ENCODE data around the gene LPCAT3.
"Not testable (repeated sequence)": the region's sequence is repeated elsewhere in the genome, so short reads cannot be mapped to it uniquely, and the experiment has no call there.

Gene LPCAT3

DNA sequence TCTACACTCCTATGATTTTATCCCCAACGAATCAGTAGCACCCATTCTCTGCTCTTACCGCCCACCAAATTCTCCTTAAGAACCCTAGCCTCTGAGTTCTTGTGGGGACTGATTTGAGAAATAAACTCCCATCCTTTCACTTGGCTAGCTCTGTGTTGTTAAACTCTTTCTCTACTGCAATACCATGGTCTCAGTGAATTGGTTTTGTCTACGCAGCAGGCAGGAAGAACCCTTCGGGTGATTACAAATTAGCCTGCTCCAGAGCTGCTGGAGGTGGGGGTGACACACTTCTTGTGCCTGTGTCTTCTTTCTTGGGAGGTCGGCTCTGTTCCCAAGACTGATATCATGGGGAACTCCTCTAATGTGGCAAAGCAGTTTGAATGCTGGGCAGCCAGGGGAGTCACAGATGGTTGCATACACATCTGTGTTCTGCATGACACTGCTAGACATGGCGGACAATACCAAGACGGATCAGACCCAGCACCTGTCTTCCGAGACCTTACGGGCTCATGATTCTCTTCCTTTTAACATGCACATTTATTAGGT lies 40.6 kb upstream of the LPCAT3 start:
- Histone ChIP-seq H3K36me3 (ENCODE audit: control insufficient read depth, insufficient read depth, low read length) (no peaks in the 10 kb centered on the region), H3K27me3 (replicated peaks; ENCODE audit: control insufficient read depth, insufficient read depth, low read length, poor library complexity, severe bottlenecking) (no peaks in the 10 kb centered on the region), H3K4me1 (ENCODE audit: control insufficient read depth, insufficient read depth, low read length, poor library complexity, severe bottlenecking) (no peaks in the 10 kb centered on the region), H3K4me3 (ENCODE audit: insufficient read depth, low read depth, low read length, poor library complexity, severe bottlenecking) (no peak overlapping the region), H3K27ac (ENCODE audit: insufficient read depth, low read length, poor library complexity, severe bottlenecking) (no peak overlapping the region), H3K9me3 (ENCODE audit: control insufficient read depth, low read length) (no peaks in the 10 kb centered on the region)
- no peak for DNase-seq

DNA sequence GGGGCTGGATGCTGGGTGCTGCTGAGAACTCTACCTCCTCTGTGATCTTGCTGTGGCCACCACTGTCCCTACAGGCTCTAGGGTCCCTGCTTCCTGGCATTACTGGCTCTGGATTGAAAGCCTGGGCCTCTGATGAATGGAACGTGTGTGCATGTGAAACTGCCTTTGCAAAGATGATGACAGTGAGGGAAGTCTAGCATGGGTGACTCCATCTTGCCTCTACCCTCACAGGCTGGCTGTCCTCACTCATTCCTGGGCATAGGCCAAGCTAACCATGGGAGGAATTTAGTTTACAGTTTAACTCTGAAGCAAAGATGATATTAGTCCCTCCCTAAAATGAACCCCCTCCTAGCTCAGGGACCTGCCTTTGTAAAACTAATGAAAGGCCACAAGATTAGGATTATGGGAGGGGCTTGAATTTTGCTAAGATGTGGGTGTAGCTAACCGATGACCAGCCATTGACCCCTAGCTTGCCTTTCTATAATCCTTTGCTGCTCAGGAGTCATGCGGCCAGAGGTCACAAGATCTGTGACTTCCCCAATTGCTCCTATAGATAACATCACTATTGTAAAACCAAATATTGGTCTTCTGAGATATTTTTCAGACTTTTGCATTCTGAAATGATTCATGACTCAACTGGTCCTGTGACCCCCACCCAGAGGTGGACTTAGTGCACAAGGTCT lies 40.0 kb upstream of the LPCAT3 start:
- H3K4me1 ChIP-seq (ENCODE audit: control insufficient read depth, insufficient read depth, low read length, poor library complexity, severe bottlenecking) = no peaks in the 10 kb centered on the region
- H3K36me3 ChIP-seq (ENCODE audit: control insufficient read depth, insufficient read depth, low read length) = no peaks in the 10 kb centered on the region
- no peaks in the 10 kb centered on the region for H3K27me3 ChIP-seq (replicated peaks; ENCODE audit: control insufficient read depth, insufficient read depth, low read length, poor library complexity, severe bottlenecking)
- H3K4me3 ChIP-seq (ENCODE audit: insufficient read depth, low read depth, low read length, poor library complexity, severe bottlenecking) = no peak overlapping the region
- DNase-seq = no peak
- H3K9me3 ChIP-seq (ENCODE audit: control insufficient read depth, low read length) = no peaks in the 10 kb centered on the region
- H3K27ac ChIP-seq (ENCODE audit: insufficient read depth, low read length, poor library complexity, severe bottlenecking) = no peak overlapping the region

DNA sequence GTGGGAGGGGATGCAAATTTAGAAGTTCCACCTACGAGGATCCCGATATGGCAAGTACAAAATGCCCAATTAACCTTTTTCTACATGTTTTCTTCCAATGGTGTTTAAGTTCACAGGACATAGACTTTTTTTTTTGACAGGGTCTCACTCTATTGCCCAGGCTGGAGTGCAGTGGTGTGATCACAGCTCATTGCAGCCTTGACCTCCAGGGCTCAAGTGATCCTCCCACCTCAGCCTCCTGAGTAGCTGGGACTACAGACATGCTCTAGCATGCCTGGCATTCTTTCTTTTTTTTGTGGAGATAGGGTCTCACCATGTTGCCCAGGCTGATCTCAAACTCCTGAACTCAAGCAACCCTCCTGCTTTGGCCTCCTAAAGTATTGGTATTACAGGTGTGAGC lies 37.5 kb upstream of the LPCAT3 start:
- H3K36me3 ChIP-seq (ENCODE audit: control insufficient read depth, insufficient read depth, low read length); H3K27ac ChIP-seq (ENCODE audit: insufficient read depth, low read length, poor library complexity, severe bottlenecking); H3K4me3 ChIP-seq (ENCODE audit: insufficient read depth, low read depth, low read length, poor library complexity, severe bottlenecking); H3K27me3 ChIP-seq (replicated peaks; ENCODE audit: control insufficient read depth, insufficient read depth, low read length, poor library complexity, severe bottlenecking); H3K9me3 ChIP-seq (ENCODE audit: control insufficient read depth, low read length); H3K4me1 ChIP-seq (ENCODE audit: control insufficient read depth, insufficient read depth, low read length, poor library complexity, severe bottlenecking); DNase-seq: not testable (repeated sequence)

DNA sequence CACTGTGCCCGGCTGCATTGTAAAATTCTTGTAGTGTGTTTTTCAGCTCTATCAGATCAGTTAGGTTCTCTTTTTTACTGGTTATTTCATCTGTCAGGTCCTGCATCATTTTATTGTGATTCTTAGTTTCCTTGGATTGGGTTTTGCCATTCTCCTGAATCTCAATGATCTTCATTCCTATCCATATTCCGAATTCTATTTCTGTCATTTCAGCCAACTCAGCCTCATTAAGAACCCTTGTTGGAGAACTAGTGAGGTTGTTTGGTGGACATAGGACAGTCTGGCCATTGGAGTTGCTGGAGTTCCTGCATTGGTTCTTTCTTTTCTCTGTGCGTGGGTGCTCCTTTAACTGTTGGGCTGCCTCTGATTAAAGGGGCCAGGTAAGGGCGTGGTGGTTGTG lies 36.6 kb upstream of the LPCAT3 start:
- no peak for DNase-seq
- Histone ChIP-seq H3K9me3 (ENCODE audit: control insufficient read depth, low read length) (no peaks in the 10 kb centered on the region), H3K4me1 (ENCODE audit: control insufficient read depth, insufficient read depth, low read length, poor library complexity, severe bottlenecking) (no peaks in the 10 kb centered on the region), H3K27me3 (replicated peaks; ENCODE audit: control insufficient read depth, insufficient read depth, low read length, poor library complexity, severe bottlenecking) (no peaks in the 10 kb centered on the region), H3K27ac (ENCODE audit: insufficient read depth, low read length, poor library complexity, severe bottlenecking) (no peak overlapping the region), H3K4me3 (ENCODE audit: insufficient read depth, low read depth, low read length, poor library complexity, severe bottlenecking) (no peak overlapping the region), H3K36me3 (ENCODE audit: control insufficient read depth, insufficient read depth, low read length) (no peaks in the 10 kb centered on the region)

DNA sequence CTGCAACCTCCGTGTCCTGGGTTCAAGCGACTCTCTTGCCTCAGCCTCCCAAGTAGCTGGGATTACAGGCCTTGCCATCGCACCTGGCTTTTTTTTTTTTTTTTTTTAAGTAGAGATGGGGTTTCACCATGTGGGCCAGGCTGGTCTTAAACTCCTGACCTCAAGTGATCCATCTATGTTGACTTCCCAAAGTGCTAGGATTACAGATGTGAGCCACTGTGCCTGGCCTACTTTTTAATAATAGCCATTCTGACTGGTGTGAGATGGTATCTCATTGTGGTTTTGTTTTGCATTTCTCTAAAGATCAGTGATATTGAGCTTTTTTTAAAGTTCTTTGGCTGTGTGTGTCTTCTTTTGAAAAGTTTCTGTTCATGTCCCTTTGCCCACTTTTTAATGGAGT lies 31.7 kb upstream of the LPCAT3 start:
- H3K27ac ChIP-seq (ENCODE audit: insufficient read depth, low read length, poor library complexity, severe bottlenecking) = not testable (repeated sequence)

DNA sequence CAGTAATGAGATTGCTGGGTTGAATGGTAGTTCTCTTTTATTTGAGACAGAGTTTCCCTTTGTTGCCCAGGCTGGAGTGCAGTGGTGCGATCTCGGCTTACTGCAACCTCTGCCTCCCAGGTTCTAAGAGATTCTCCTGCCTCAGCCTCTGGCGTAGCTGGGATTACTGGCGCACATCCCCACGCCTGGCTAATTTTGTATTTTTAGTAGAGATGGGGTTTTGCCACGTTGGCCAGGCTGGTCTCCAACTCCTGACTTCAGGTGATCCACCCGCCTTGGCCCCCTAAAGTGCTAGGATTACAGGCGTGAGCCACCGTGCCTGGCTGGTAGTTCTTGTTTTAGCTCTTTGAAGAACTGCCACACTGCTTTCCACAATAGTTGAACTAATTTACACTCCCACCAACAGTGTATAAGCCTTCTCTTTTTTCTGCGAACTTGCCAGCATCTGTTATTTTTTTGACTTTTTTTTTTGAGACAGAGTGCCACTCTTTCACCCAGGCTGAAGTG lies 31.2 kb upstream of the LPCAT3 start:
- not testable (repeated sequence) for H3K4me3 ChIP-seq (ENCODE audit: insufficient read depth, low read depth, low read length, poor library complexity, severe bottlenecking); H3K27ac ChIP-seq (ENCODE audit: insufficient read depth, low read length, poor library complexity, severe bottlenecking); H3K9me3 ChIP-seq (ENCODE audit: control insufficient read depth, low read length); DNase-seq; H3K27me3 ChIP-seq (replicated peaks; ENCODE audit: control insufficient read depth, insufficient read depth, low read length, poor library complexity, severe bottlenecking); H3K4me1 ChIP-seq (ENCODE audit: control insufficient read depth, insufficient read depth, low read length, poor library complexity, severe bottlenecking); H3K36me3 ChIP-seq (ENCODE audit: control insufficient read depth, insufficient read depth, low read length)

More for the DNA sequence above, 31.7 kb upstream of the LPCAT3 start:
- not testable (repeated sequence) for DNase-seq; H3K4me3 ChIP-seq (ENCODE audit: insufficient read depth, low read depth, low read length, poor library complexity, severe bottlenecking); H3K4me1 ChIP-seq (ENCODE audit: control insufficient read depth, insufficient read depth, low read length, poor library complexity, severe bottlenecking); H3K9me3 ChIP-seq (ENCODE audit: control insufficient read depth, low read length); H3K27me3 ChIP-seq (replicated peaks; ENCODE audit: control insufficient read depth, insufficient read depth, low read length, poor library complexity, severe bottlenecking); H3K36me3 ChIP-seq (ENCODE audit: control insufficient read depth, insufficient read depth, low read length)

DNA sequence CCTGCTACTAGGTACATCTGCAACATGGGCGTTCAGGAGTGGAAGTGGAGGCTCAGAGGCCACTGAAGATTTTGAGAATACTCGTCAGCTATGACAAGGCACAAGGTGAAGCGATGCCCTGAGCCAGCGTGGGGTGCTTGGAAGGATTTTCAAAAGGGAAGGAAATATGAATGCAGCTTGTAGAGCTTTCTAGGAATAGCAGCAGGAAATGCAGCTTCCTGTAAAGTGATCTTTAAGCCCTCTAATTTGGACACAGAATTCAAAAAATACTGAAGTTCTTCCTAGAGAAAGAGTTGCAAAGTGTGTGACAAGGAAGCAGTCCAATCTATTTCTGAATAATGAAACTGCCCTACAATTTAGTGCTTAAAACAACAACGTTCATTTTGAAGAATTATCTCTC lies 29.0 kb upstream of the LPCAT3 start:
- DNase-seq = no peak
- no peaks in the 10 kb centered on the region for H3K4me1 ChIP-seq (ENCODE audit: control insufficient read depth, insufficient read depth, low read length, poor library complexity, severe bottlenecking)
- no peaks in the 10 kb centered on the region for H3K27me3 ChIP-seq (replicated peaks; ENCODE audit: control insufficient read depth, insufficient read depth, low read length, poor library complexity, severe bottlenecking)
- H3K27ac ChIP-seq (ENCODE audit: insufficient read depth, low read length, poor library complexity, severe bottlenecking) = no peak overlapping the region
- no peak overlapping the region for H3K4me3 ChIP-seq (ENCODE audit: insufficient read depth, low read depth, low read length, poor library complexity, severe bottlenecking)
- no peaks in the 10 kb centered on the region for H3K9me3 ChIP-seq (ENCODE audit: control insufficient read depth, low read length)
- H3K36me3 ChIP-seq (ENCODE audit: control insufficient read depth, insufficient read depth, low read length) = no peaks in the 10 kb centered on the region

DNA sequence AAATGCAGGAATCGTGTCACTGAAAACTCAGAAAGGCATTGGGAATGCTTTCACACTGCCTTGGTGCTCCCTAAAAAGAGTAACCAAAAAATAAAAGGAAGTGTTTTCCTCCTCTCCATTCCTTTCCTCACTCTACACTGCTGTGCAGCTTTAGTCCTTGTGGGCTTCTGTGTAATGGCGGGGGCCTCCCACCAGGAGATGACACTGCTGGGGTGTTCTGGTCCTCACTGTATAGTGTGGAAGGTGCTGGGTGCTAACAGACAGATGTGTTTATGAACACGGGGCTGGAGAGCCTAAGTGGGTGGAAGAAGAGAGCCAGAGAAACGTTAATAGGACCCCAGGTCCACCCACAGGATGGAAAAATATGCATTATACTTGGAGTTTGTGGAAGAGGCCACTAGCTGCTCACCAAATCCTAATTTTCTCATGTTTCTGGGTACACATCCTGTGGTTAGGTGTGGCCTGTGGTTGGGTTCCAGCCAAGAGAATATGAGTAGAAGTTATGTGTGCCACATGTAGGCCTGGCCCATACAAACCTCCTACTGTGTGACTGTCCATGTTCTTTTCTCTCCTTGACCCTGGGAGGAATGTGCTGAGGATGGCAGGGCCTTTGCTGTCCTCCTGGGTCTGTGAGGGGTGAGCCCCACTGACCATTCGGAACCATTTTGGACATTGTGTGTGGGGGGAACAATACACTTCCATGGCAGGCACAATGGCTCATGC lies 28.3 kb upstream of the LPCAT3 start:
- Histone ChIP-seq H3K36me3 (ENCODE audit: control insufficient read depth, insufficient read depth, low read length) (no peaks in the 10 kb centered on the region), H3K4me1 (ENCODE audit: control insufficient read depth, insufficient read depth, low read length, poor library complexity, severe bottlenecking) (no peaks in the 10 kb centered on the region), H3K27ac (ENCODE audit: insufficient read depth, low read length, poor library complexity, severe bottlenecking) (no peak overlapping the region), H3K4me3 (ENCODE audit: insufficient read depth, low read depth, low read length, poor library complexity, severe bottlenecking) (no peak overlapping the region), H3K27me3 (replicated peaks; ENCODE audit: control insufficient read depth, insufficient read depth, low read length, poor library complexity, severe bottlenecking) (no peaks in the 10 kb centered on the region), H3K9me3 (ENCODE audit: control insufficient read depth, low read length) (no peaks in the 10 kb centered on the region)
- DNase-seq = no peak

DNA sequence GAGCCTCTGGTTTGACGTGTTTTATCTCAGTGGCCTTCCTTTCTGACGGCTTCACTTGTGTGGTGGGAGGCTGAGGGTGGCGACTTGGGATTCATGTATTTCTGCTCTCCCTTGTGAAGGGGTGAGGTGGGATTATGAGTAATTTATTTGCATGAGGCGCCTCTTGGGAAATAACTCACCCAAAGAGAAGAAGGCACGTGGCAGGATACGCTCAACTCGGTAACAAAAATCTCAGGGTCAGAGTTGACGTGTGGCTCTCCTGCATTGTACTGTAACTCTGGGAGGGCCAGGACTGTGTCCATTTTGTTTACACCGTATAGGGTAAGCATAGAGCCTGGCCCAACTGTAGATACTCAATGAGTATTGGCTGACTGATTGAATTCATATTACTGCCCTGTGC lies 27.6 kb upstream of the LPCAT3 start:
- Histone ChIP-seq H3K36me3 (ENCODE audit: control insufficient read depth, insufficient read depth, low read length) (no peaks in the 10 kb centered on the region), H3K4me1 (ENCODE audit: control insufficient read depth, insufficient read depth, low read length, poor library complexity, severe bottlenecking) (no peaks in the 10 kb centered on the region), H3K27me3 (replicated peaks; ENCODE audit: control insufficient read depth, insufficient read depth, low read length, poor library complexity, severe bottlenecking) (no peaks in the 10 kb centered on the region), H3K27ac (ENCODE audit: insufficient read depth, low read length, poor library complexity, severe bottlenecking) (no peak overlapping the region), H3K4me3 (ENCODE audit: insufficient read depth, low read depth, low read length, poor library complexity, severe bottlenecking) (no peak overlapping the region), H3K9me3 (ENCODE audit: control insufficient read depth, low read length) (no peaks in the 10 kb centered on the region)
- no peak for DNase-seq

DNA sequence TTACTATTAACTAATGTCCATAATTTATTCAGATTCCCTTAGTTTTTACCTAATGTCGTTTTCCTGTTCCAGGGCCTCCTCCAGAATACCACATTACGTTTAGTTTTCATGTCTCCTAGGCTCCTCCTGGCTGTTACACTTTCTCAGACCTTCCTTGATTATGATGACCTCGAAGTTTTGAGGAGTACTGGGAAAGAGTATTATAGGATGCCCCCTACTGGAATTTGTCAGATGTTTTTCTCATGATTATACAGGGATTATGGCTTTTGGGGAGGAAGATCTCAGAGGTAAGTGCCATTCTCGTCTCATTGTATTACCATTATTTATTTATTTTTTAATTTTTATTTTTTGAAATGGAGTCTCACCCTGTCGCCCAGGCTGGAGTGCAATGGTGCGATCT lies 24.6 kb upstream of the LPCAT3 start:
- DNase-seq = no peak

More for the DNA sequence above, 24.6 kb upstream of the LPCAT3 start:
- H3K9me3 ChIP-seq (ENCODE audit: control insufficient read depth, low read length) = no peaks in the 10 kb centered on the region
- no peaks in the 10 kb centered on the region for H3K4me1 ChIP-seq (ENCODE audit: control insufficient read depth, insufficient read depth, low read length, poor library complexity, severe bottlenecking)
- no peaks in the 10 kb centered on the region for H3K27me3 ChIP-seq (replicated peaks; ENCODE audit: control insufficient read depth, insufficient read depth, low read length, poor library complexity, severe bottlenecking)
- no peak overlapping the region for H3K27ac ChIP-seq (ENCODE audit: insufficient read depth, low read length, poor library complexity, severe bottlenecking)
- H3K36me3 ChIP-seq (ENCODE audit: control insufficient read depth, insufficient read depth, low read length) = no peaks in the 10 kb centered on the region
- no peak overlapping the region for H3K4me3 ChIP-seq (ENCODE audit: insufficient read depth, low read depth, low read length, poor library complexity, severe bottlenecking)
